DND-41 (cell line): Measurements from ENCODE around the gene TTC19.

Source experiments
- ATAC-seq: fragments of 200-7000 bp; cut with Tn5 transposase; 3 replicates; pipeline ENCODE4 v1.9.1; 2021; ENCODE audit warnings: low read depth; ENCODE audit not compliant: insufficient read depth
- DNase-seq: peaks from one replicate; pipeline ENCODE4 v3.0.0-alpha.2; 2020
- H2AFZ ChIP-seq: 2 replicates; pipeline ENCODE4 v1.6.0; 2012; ENCODE audit warnings: low read depth, low read length
- H3K27ac ChIP-seq: 2 replicates; pipeline ENCODE4 v1.5.1; 2012; ENCODE audit warnings: low read length, inconsistent platforms
- H3K27me3 ChIP-seq: fragments of 200-600 bp; sonication (generic); 2 replicates; pipeline ENCODE4 v1.6.0; 2012; ENCODE audit warnings: low read length, mild to moderate bottlenecking, inconsistent platforms; ENCODE audit not compliant: insufficient read depth, poor library complexity
- H3K36me3 ChIP-seq: 2 replicates; pipeline ENCODE4 v1.5.1; 2012; ENCODE audit warnings: low read length, inconsistent platforms; ENCODE audit not compliant: insufficient read depth
- H3K4me1 ChIP-seq: 2 replicates; pipeline ENCODE4 v1.5.1; 2012; ENCODE audit warnings: mild to moderate bottlenecking, low read length; ENCODE audit not compliant: insufficient read depth
- H3K4me2 ChIP-seq: 2 replicates; pipeline ENCODE4 v1.6.0; 2012; ENCODE audit warnings: mild to moderate bottlenecking, moderate library complexity, low read length, inconsistent platforms; ENCODE audit not compliant: insufficient read depth
- H3K4me3 ChIP-seq, 2 experiments: fragments of 200-600 bp in 1 of 2; shearing (Covaris generic) in 1 of 2; 2 replicates each; pipeline ENCODE4 v1.5.1; 2012 to 2016; ENCODE audit warnings: inconsistent platforms in 2 of 2, low read length in 2 of 2, mild to moderate bottlenecking in 2 of 2, low read depth in 1 of 2, moderate library complexity in 1 of 2
- H3K79me2 ChIP-seq: 2 replicates; pipeline ENCODE4 v1.6.0; 2012; ENCODE audit warnings: low read length, inconsistent platforms; ENCODE audit not compliant: insufficient read depth
- H3K9ac ChIP-seq: 2 replicates; pipeline ENCODE4 v1.6.0; 2012; ENCODE audit warnings: low read depth, mild to moderate bottlenecking, inconsistent platforms, low read length, moderate library complexity
- H3K9me3 ChIP-seq: 2 replicates; pipeline ENCODE4 v1.5.1; 2012; ENCODE audit warnings: low read length, moderate library complexity, mild to moderate bottlenecking, inconsistent platforms; ENCODE audit not compliant: insufficient read depth, severe bottlenecking
- H4K20me1 ChIP-seq: 2 replicates; pipeline ENCODE4 v1.6.0; 2012; ENCODE audit warnings: low read length; ENCODE audit not compliant: insufficient read depth
- EZH2 ChIP-seq: IDR thresholded peaks from 3 replicates; pipeline ENCODE4 v1.6.1; 2012; ENCODE audit warnings: borderline replicate concordance, low read depth, mild to moderate bottlenecking, moderate library complexity, low read length, inconsistent platforms; ENCODE audit not compliant: severe bottlenecking
- TF ChIP-seq, protein P1 (sequence below): IDR thresholded peaks from 2 replicates; pipeline ENCODE4 v1.5.1; 2012; ENCODE audit warnings: borderline replicate concordance, low read length, moderate library complexity, mild to moderate bottlenecking; ENCODE audit not compliant: poor library complexity, severe bottlenecking; ENCODE audit errors: extremely low read depth

The TTC19 gene

DNA sequence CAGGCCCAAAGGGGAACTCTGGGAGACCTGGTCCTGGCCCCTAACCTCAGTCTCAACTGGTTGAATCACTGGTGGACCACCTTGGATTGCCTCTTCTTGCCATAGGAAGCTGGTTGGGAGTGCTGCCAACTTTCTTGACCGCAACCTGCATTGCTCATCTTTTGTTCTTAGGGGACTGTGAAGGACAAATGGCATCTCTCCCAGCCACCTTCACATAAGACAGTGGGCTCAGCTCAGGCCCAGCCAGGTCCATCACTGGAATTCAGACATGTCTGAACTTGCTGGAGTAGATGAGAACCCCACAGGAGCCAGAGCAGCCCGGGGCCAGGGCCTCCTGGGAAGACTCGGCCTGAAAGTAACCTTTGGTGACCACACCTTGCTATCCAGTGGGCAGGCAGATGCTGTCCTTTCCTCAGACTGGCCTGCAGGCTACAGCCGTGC is 35.9 kb upstream of the TTC19 start:
- no peak overlapping the region for H3K9ac ChIP-seq
- DNase-seq = no peak
- H3K9me3 ChIP-seq = no peaks in the 10 kb centered on the region
- no peaks in the 10 kb centered on the region for H3K27me3 ChIP-seq
- H3K27ac ChIP-seq = no peak overlapping the region
- H2AFZ ChIP-seq = no peak overlapping the region
- ATAC-seq = no peak
- no peaks in the 10 kb centered on the region for H3K79me2 ChIP-seq
- no peaks in the 10 kb centered on the region for H4K20me1 ChIP-seq
- peaks cover 25% of the 10 kb centered on the region for H3K4me1 ChIP-seq
- no peak for TF ChIP-seq EZH2
- TF ChIP-seq, protein P1, sequence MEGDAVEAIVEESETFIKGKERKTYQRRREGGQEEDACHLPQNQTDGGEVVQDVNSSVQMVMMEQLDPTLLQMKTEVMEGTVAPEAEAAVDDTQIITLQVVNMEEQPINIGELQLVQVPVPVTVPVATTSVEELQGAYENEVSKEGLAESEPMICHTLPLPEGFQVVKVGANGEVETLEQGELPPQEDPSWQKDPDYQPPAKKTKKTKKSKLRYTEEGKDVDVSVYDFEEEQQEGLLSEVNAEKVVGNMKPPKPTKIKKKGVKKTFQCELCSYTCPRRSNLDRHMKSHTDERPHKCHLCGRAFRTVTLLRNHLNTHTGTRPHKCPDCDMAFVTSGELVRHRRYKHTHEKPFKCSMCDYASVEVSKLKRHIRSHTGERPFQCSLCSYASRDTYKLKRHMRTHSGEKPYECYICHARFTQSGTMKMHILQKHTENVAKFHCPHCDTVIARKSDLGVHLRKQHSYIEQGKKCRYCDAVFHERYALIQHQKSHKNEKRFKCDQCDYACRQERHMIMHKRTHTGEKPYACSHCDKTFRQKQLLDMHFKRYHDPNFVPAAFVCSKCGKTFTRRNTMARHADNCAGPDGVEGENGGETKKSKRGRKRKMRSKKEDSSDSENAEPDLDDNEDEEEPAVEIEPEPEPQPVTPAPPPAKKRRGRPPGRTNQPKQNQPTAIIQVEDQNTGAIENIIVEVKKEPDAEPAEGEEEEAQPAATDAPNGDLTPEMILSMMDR = no peak
- H3K4me3 ChIP-seq = no peak overlapping the region
- H3K4me2 ChIP-seq = no peak overlapping the region
- no peaks in the 10 kb centered on the region for H3K36me3 ChIP-seq

DNA sequence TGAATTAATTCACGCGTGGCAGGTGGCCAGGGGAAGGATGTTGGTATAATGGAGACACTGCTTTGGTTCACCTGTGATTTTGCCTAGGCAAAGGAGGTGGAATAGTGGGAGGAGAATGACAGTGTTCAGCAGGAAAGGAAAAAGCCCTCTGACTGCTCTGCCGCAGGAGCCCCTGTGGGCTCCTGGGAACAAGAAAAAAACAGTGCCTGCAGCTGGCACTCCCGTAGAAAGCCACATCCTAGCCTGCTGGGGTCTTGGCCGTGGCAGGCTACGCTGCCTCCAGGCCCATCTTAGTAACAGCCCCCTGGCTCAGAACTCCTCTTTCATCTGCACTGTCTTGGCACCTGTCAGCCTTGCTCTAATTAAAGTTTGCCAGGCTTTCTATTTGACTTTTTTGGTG is 34.1 kb upstream of the TTC19 start:
- ATAC-seq (peak; percentile 96), DNase-seq (peak; percentile 64)
- Histone ChIP-seq H3K27ac (no peak overlapping the region), H3K79me2 (no peaks in the 10 kb centered on the region), H4K20me1 (no peaks in the 10 kb centered on the region), H2AFZ (no peak overlapping the region), H3K27me3 (no peaks in the 10 kb centered on the region), H3K4me3 (no peak overlapping the region), H3K4me1 (peaks cover 25% of the 10 kb centered on the region), H3K9me3 (no peaks in the 10 kb centered on the region), H3K9ac (no peak overlapping the region), H3K36me3 (no peaks in the 10 kb centered on the region), H3K4me2 (no peak overlapping the region)
- TF ChIP-seq EZH2 = no peak
- TF ChIP-seq, protein P1 = no peak

DNA sequence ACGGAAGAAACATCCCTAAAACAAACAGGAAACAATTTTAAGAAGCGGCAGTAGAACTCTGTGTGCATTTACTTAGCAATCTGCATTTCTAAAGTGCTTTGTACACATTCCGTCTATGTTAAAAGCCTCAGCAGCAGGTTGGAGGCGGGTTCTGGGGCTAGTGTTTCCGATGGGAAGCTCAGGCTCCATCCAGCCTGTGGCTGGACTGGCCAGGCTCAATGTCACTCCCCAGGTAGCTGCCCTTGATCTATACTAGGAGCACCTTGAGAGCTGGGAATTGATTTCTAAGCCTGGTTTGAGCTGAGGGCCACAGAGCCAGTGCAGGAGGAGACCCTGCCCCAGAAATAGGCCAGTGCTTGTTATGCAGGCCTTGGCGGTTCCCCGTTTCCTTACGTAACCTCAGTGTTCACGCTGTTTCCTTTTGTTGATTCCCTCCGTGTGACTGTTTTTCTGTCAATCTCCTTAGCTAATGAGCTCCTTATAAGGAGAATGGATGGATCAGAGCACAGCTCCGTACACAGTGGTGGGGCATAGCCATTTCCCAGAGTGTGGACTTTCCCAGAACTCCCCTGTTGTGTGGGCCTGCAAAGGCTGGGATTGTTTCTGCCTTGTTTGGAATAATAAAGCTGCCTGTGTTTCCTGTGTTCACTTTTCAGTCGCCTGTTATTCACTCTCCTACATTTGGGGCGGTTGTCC is 33.3 kb upstream of the TTC19 start:
- Histone ChIP-seq H3K4me3 (no peak overlapping the region), H3K9me3 (no peaks in the 10 kb centered on the region), H3K36me3 (no peaks in the 10 kb centered on the region), H3K27me3 (no peaks in the 10 kb centered on the region), H2AFZ (no peak overlapping the region), H3K79me2 (no peaks in the 10 kb centered on the region), H3K4me2 (no peak overlapping the region), H3K4me1 (peaks cover 25% of the 10 kb centered on the region), H4K20me1 (no peaks in the 10 kb centered on the region), H3K9ac (no peak overlapping the region), H3K27ac (peak overlapping the region; percentile 44; the same call in 1 of the 2 replicates)
- TF ChIP-seq, protein P1 = no peak
- no peak for TF ChIP-seq EZH2
- no peak for ATAC-seq
- DNase-seq = no peak
